Naive thymus-derived CD4-positive, alpha-beta T cell (primary cell): ENCODE results near the gene CYP4A22. TPM values are rescaled to one million over a fixed set of nuclear protein-coding genes. Genes with fewer than 3 reads are reported as not detected.

ENCODE experiments used
- ATAC-seq: fragments of 150-1000 bp; cut with Tn5 transposase; 2 replicates; pipeline ENCODE4 v1.10.0; 2021; ENCODE audit warnings: mild to moderate bottlenecking, moderate library complexity
- CTCF ChIA-PET: fragments of 350-600 bp; sonication (Branson Sonifier 250); formaldehyde crosslinking; loops from one replicate; lab custom pipeline; 2021; ENCODE audit warnings: antibody characterized with exemption; lab: Charles Lee
- POLR2A ChIA-PET: fragments of 350-600 bp; sonication (Branson Sonifier 250); formaldehyde crosslinking; loops from one replicate; lab custom pipeline; 2021; ENCODE audit warnings: antibody characterized with exemption, inconsistent platforms; lab: Charles Lee
- DNase-seq, 9 donors: peaks; one replicate each; pipeline versions ENCODE4 v3.0.0 to v3.0.0-alpha.2; 2020 to 2022; ENCODE audit warnings: mixed read lengths in 1 of 9
- H3K27ac ChIP-seq: one replicate; pipeline ENCODE4 v1.7.0; 2013; ENCODE audit warnings: mild to moderate bottlenecking, low read depth, low read length, moderate library complexity
- H3K27me3 ChIP-seq, 2 donors: one replicate each; pipeline ENCODE4 v1.7.0; 2013; ENCODE audit warnings: low read length in 2 of 2, mild to moderate bottlenecking in 2 of 2, moderate library complexity in 2 of 2; ENCODE audit not compliant: control insufficient read depth in 2 of 2, insufficient read depth in 2 of 2
- H3K36me3 ChIP-seq, 3 experiments: 1 replicate in 2 of 3; 2 replicates in 1 of 3; pipeline ENCODE4 v1.7.0; 2013; ENCODE audit warnings: low read length in 3 of 3, mild to moderate bottlenecking in 3 of 3, moderate library complexity in 1 of 3; ENCODE audit not compliant: insufficient read depth in 3 of 3, control insufficient read depth in 2 of 3
- H3K4me1 ChIP-seq, 2 donors: one replicate each; pipeline ENCODE4 v1.7.0; 2013; ENCODE audit warnings: low read length in 2 of 2, mild to moderate bottlenecking in 2 of 2, moderate library complexity in 1 of 2; ENCODE audit not compliant: control insufficient read depth in 2 of 2, insufficient read depth in 2 of 2
- H3K4me3 ChIP-seq: 2 replicates; pipeline ENCODE4 v1.7.0; 2013; ENCODE audit warnings: mild to moderate bottlenecking, low read length
- H3K9me3 ChIP-seq, 3 experiments: 1 replicate in 2 of 3; 2 replicates in 1 of 3; pipeline ENCODE4 v1.7.0; 2013; ENCODE audit warnings: low read length in 3 of 3; ENCODE audit not compliant: control insufficient read depth in 2 of 3
- H3K27ac Mint-ChIP-seq, 9 donors: one replicate each; pipeline ENCODE4 v1.8.0; 2020 to 2022; ENCODE audit warnings: mixed read lengths in 9 of 9, mild to moderate bottlenecking in 8 of 9, moderate library complexity in 5 of 9, inconsistent platforms in 2 of 9
- H3K27me3 Mint-ChIP-seq, 5 donors: one replicate each; pipeline ENCODE4 v1.8.0; 2021 to 2022; ENCODE audit warnings: mixed read lengths in 5 of 5, mild to moderate bottlenecking in 1 of 5
- H3K36me3 Mint-ChIP-seq, 5 donors: one replicate each; pipeline ENCODE4 v1.8.0; 2020 to 2022; ENCODE audit warnings: mixed read lengths in 5 of 5, mild to moderate bottlenecking in 3 of 5, inconsistent platforms in 1 of 5
- H3K4me1 Mint-ChIP-seq, 7 donors: one replicate each; pipeline ENCODE4 v1.8.0; 2020 to 2022; ENCODE audit warnings: mixed read lengths in 7 of 7, mild to moderate bottlenecking in 3 of 7, inconsistent platforms in 1 of 7
- H3K4me3 Mint-ChIP-seq, 10 donors: one replicate each; pipeline ENCODE4 v1.8.0; 2020 to 2022; ENCODE audit warnings: mild to moderate bottlenecking in 10 of 10, mixed read lengths in 10 of 10, moderate library complexity in 6 of 10, inconsistent platforms in 2 of 10
- H3K9me3 Mint-ChIP-seq, 11 donors: one replicate each; pipeline ENCODE4 v1.8.0; 2020 to 2022; ENCODE audit warnings: mixed read lengths in 11 of 11, mild to moderate bottlenecking in 4 of 11, inconsistent platforms in 1 of 11, moderate library complexity in 1 of 11
- intact Hi-C, 2 donors: fragments of 100-400 bp; cut with micrococcal nuclease; formaldehyde crosslinking; loops; one replicate each; pipeline ENCODE4 v1.15.1; 2023
- polyA plus RNA-seq, 2 donors: library from polyadenylated mRNA; unstranded; fragments of 300-500 nt; fragmentation: Illumina TruSeq; gene quantifications; one replicate each; pipeline ENCODE4 v1.2.3, GENCODE V29; 2021
- total RNA-seq, 6 experiments: library from RNA in 5 of 6; stranded (reverse) in 5 of 6; gene quantifications; 1 replicate in 5 of 6; 2 replicates in 1 of 6; pipeline ENCODE4 v1.2.3 and lab custom pipeline; 2021 to 2026

CYP4A22 gene
- total and polyA plus RNA-seq, 7 experiments from 2014 or later = not detected

- H3K4me3 ChIP-seq = peak overlapping the region; percentile 57
- ChIA-PET POLR2A (no interaction called here), CTCF (interaction anchor here (0.6 to 2.7 kb wide), 7 partner anchors 8 to 897 kb away, joined by 3 to 23 read pairs (median 3); partner anchors contain the start of gene FOXD2)
- Mint-ChIP-seq H3K4me1 (peaks cover 9 to 22% (median 15%) of the 10 kb centered on the region in 7 donors), H3K27ac (peak overlapping the region in 3 of 9 donors; percentile 3 to 89 (median 60)), H3K36me3 (peaks cover 0 to 4% (median 0%) of the 10 kb centered on the region in 5 donors), H3K4me3 (peak overlapping the region; percentile 68 to 88 (median 82)), H3K9me3 (peaks cover 0 to 1% (median 0%) of the 10 kb centered on the region in 11 donors), H3K27me3 (peaks cover 26 to 55% (median 46%) of the 10 kb centered on the region in 5 donors)
- ATAC-seq = peak; percentile 76
- no peaks in the 10 kb centered on the region for H3K36me3 ChIP-seq
- intact Hi-C loops = loop anchor here (1.0 to 10.0 kb wide), 8 partner anchors 83 to 735 kb away; partner anchors contain the start of genes FOXD2 (in 2 of the 2) and STIL (in 1 of the 2)
- H3K9me3 ChIP-seq = no peaks in the 10 kb centered on the region
- peaks cover 4 to 7% of the 10 kb centered on the region in 2 donors for H3K4me1 ChIP-seq
- peaks cover 3 to 8% of the 10 kb centered on the region in 2 donors for H3K27me3 ChIP-seq
- peak; percentile 14 to 81 (median 56) for DNase-seq
- H3K27ac ChIP-seq = no peak overlapping the region
Measured at GRCh38 chr1:47179017-47179987, 42.1 kb downstream of the CYP4A22 start.

GRCh38 chr1:47179988-47180563, 42.8 kb downstream of the CYP4A22 start:
- no peak overlapping the region for H3K27ac Mint-ChIP-seq
- POLR2A ChIA-PET = no interaction called here
- H3K4me3 ChIP-seq = no peak overlapping the region
- H3K36me3 ChIP-seq = no peaks in the 10 kb centered on the region
- no peak overlapping the region for H3K27ac ChIP-seq
- H3K4me1 Mint-ChIP-seq = peaks cover 9 to 21% (median 14%) of the 10 kb centered on the region in 7 donors
- peaks cover 23 to 52% (median 47%) of the 10 kb centered on the region in 5 donors for H3K27me3 Mint-ChIP-seq
- H3K4me3 Mint-ChIP-seq = peak overlapping the region in 2 of 10 donors; percentile 6 to 14
- CTCF ChIA-PET = interaction anchor here (0.7 to 2.7 kb wide), 2 partner anchors 14 to 546 kb away, joined by 4 to 23 read pairs; no protein-coding TSS in a partner anchor
- ATAC-seq = no peak
- no peak for DNase-seq
- intact Hi-C loops = loop anchor here (1.0 to 10.0 kb wide), 8 partner anchors 82 to 735 kb away; partner anchors contain the start of genes FOXD2 (in 2 of the 2) and STIL (in 1 of the 2)
- peaks cover 0 to 4% (median 0%) of the 10 kb centered on the region in 5 donors for H3K36me3 Mint-ChIP-seq
- H3K27me3 ChIP-seq = peaks cover 3 to 8% of the 10 kb centered on the region in 2 donors
- H3K9me3 ChIP-seq = no peaks in the 10 kb centered on the region
- H3K9me3 Mint-ChIP-seq = peaks cover 0 to 1% (median 0%) of the 10 kb centered on the region in 11 donors
- H3K4me1 ChIP-seq = peaks cover 4 to 7% of the 10 kb centered on the region in 2 donors

DNA sequence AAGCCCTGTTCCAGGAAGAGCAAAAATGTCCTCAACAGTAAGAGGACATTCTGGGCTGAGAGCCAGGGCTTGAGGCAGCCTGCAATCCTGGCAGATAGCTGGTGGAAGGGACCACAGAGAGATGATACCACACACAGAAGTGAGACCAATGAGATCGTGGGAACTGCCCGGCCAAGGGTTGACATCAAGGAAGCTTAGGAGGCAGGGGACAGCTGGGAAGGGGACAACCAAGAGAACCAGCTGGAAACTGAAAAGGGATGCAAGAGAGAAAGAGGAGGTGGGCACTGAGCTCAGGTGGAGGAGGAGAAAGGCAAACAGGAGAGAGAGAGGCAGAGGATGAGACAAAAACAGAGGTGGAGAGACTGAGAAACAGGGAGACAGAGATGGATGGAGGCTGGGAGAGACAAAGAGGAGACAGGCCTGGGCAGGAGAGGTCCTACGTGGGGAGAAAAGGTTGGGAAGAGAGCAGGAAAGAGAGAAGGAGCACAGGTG, 43.4 kb downstream of the CYP4A22 start:
- ATAC-seq (no peak), DNase-seq (no peak)
- POLR2A ChIA-PET = no interaction called here
- H3K27me3 ChIP-seq = peaks cover 3 to 8% of the 10 kb centered on the region in 2 donors
- CTCF ChIA-PET = interaction anchor here (0.7 kb wide), 1 partner anchor 545 kb away, joined by 4 read pairs; no protein-coding TSS in a partner anchor
- H3K27ac Mint-ChIP-seq = no peak overlapping the region
- no peak overlapping the region for H3K4me3 Mint-ChIP-seq
- H3K36me3 Mint-ChIP-seq = peaks cover 0 to 4% (median 0%) of the 10 kb centered on the region in 5 donors
- H3K4me1 ChIP-seq = peaks cover 4 to 7% of the 10 kb centered on the region in 2 donors
- H3K4me1 Mint-ChIP-seq = peaks cover 7 to 16% (median 10%) of the 10 kb centered on the region in 7 donors
- H3K27me3 Mint-ChIP-seq = peaks cover 21 to 46% (median 41%) of the 10 kb centered on the region in 5 donors
- H3K9me3 ChIP-seq = no peaks in the 10 kb centered on the region
- no peaks in the 10 kb centered on the region for H3K36me3 ChIP-seq
- H3K4me3 ChIP-seq = no peak overlapping the region
- no peak overlapping the region for H3K27ac ChIP-seq
- peaks cover 0 to 1% (median 0%) of the 10 kb centered on the region in 11 donors for H3K9me3 Mint-ChIP-seq
- intact Hi-C loops = no loop called here

DNA sequence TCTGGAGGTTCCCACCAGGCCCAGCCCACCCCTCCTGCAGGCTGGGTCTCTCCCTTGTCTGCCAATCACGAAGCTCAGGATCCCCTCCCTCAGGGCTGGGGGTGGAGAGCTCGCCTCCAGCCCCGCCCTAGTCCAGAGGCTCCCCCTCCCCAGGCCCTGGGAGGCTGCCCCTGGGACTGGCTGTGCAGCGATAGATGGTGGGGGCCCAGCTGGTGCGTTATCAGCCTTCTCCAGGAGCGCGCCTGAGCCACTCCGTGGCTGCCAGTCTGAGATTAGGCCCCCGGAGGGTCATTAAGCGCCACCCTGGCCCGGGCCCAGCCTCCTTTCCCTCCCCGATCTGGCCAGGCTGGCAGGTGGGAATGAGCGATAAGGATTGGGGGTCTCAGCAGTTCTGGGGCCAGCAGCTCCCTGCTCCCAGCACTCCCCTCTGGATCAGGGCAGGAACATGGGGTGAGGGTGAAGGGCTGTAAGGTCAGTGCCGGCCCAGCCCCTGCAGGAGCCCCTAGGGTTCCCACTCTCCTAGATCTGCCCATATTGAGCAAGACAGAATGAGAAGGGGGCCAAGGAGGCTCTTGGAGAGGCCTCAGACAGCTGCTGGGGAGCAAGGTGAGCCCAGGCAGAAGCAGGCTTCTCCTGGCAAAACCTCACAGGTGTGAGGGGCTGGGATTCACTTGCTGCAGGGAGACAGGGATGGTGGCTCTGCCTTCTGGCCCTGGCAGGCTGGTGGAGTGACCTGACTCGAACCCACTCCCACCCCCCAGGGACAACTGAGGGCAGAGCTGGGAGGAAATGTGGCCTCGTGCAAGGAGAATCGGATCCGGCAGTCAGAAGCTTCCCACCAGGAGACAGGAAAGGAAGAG, 44.1 kb downstream of the CYP4A22 start:
- ChIA-PET CTCF (no interaction called here), POLR2A (no interaction called here)
- Histone ChIP-seq H3K27me3 (peaks cover 3 to 8% of the 10 kb centered on the region in 2 donors), H3K27ac (no peak overlapping the region), H3K36me3 (no peaks in the 10 kb centered on the region), H3K4me3 (no peak overlapping the region), H3K4me1 (peaks cover 4 to 7% of the 10 kb centered on the region in 2 donors), H3K9me3 (no peaks in the 10 kb centered on the region)
- Mint-ChIP-seq H3K9me3 (peaks cover 0 to 1% (median 0%) of the 10 kb centered on the region in 11 donors), H3K4me3 (no peak overlapping the region), H3K36me3 (peaks cover 0 to 4% (median 0%) of the 10 kb centered on the region in 5 donors), H3K27ac (no peak overlapping the region), H3K27me3 (peaks cover 19 to 40% (median 34%) of the 10 kb centered on the region in 5 donors), H3K4me1 (peaks cover 7 to 16% (median 10%) of the 10 kb centered on the region in 7 donors)
- DNase-seq (no peak), ATAC-seq (peak; percentile 5)
- intact Hi-C loops = no loop called here

DNA sequence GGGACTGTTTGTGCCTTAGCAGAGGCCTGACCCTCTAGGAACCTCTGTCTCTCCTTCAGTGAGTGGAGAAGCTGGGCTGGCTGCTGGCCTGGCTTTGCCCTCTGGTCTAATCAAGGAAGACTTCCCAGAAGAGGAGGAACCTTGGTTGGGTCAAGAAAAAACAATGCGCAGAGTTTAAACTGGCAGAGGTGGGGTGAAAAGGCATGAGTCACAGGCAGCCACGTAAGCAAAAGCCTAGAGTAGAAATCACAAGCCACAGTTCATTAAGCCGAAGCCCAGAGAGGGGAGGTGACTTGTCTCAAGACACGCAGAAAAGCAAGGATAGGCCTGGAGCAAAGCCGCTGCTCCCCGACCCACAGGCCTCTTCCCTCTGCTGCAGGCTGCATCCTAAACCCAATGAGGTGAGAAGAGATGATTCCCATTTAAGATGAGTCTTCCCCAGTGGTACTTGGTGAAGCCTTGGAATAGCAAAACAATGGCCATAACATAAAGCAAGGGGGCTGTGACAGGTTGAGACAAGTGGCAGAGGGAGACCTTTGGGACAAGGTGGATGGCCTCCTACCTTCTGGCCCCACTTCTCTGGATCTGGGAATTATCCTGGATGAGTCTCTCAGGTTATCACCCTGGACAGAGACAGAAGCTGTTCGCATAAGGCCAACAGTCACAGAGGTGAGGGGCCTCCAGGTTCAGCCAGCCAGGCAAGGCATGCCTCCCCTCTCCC, 44.9 kb downstream of the CYP4A22 start:
- H3K4me3 ChIP-seq = no peak overlapping the region
- ChIA-PET CTCF (interaction anchor here (1.0 kb wide), 1 partner anchor 10 kb away, joined by 4 read pairs; no protein-coding TSS in a partner anchor), POLR2A (no interaction called here)
- peaks cover 3 to 8% of the 10 kb centered on the region in 2 donors for H3K27me3 ChIP-seq
- peaks cover 0 to 4% (median 0%) of the 10 kb centered on the region in 5 donors for H3K36me3 Mint-ChIP-seq
- H3K9me3 ChIP-seq = no peaks in the 10 kb centered on the region
- DNase-seq (no peak), ATAC-seq (no peak)
- intact Hi-C loops = no loop called here
- H3K27ac ChIP-seq = no peak overlapping the region
- H3K27ac Mint-ChIP-seq = no peak overlapping the region
- H3K4me3 Mint-ChIP-seq = no peak overlapping the region
- no peaks in the 10 kb centered on the region for H3K36me3 ChIP-seq
- H3K4me1 Mint-ChIP-seq = peaks cover 7 to 16% (median 10%) of the 10 kb centered on the region in 7 donors
- peaks cover 4 to 7% of the 10 kb centered on the region in 2 donors for H3K4me1 ChIP-seq
- peaks cover 17 to 39% (median 34%) of the 10 kb centered on the region in 5 donors for H3K27me3 Mint-ChIP-seq
- H3K9me3 Mint-ChIP-seq = peaks cover 0 to 1% (median 0%) of the 10 kb centered on the region in 11 donors
